ENCODE measurements around the gene CMTM7.

DNA sequence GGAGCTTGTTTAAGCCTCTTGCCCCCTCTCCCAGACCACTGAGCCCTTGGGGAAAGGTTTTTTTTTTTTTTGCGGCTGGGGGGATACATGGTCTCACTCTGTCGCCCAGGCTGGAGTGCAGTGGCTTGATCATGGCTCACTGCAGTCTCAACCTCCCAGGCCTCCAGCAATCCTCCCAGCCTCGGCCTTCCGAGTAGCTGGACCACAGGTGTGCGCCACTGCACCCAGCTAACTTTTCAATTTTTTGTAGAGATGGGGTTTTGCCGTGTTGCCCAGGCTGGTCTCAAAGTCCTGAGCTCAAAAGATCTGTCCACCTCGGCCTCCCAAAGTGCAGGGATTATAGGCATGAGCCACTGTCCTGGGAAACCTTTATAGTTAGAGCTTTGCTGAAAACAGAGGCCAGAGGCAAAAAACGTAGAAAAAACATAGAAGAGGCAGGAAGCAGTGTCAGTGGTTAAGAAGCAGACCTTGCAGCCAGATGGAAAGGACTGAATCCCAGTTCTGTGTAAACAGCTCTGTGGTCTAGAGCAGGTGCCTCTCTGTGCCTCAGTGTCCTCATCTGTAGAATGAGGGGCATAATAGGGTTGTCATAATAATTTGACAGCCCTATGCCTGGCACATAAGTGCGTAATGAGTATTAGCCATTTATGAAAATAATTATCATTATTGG, 33.1 kb downstream of the CMTM7 start:
- no peak for TF ChIP-seq POLR2A (IDR thresholded peaks at IDR 0.05; ENCODE audit: low read depth, low read length)
- no peak for TF ChIP-seq POLR2AphosphoS5 (IDR thresholded peaks at IDR 0.05; ENCODE audit: low read depth, low read length)
- TF ChIP-seq TAF1 (IDR thresholded peaks at IDR 0.05; ENCODE audit: borderline replicate concordance, low read depth, low read length), result no peak

Measured in GM12892 (cell line).